NCI-H2029 (cell line): ENCODE results near the gene RTCB.

ENCODE experiments used
- DNase-seq: peaks from one replicate; lab custom pipeline; 2025; lab: John Stamatoyannopoulos, UW

The RTCB gene

GRCh38 chr22:32339190-32340012 lies 72.6 kb downstream of the RTCB start:
- DNase-seq, result no peak

- no peak for DNase-seq
Measured at GRCh38 chr22:32338757-32339156, 73.3 kb downstream of the RTCB start.
